ENCODE data around the gene FERD3L.

GRCh38 chr7:19175241-19175640 lies 30.0 kb upstream of the FERD3L start:
- TF ChIP-seq POLR2AphosphoS5 (IDR thresholded peaks at IDR 0.05), result no peak
- TF ChIP-seq CTCF (IDR thresholded peaks at IDR 0.05), result no peak
- TF ChIP-seq POLR2A (IDR thresholded peaks at IDR 0.05), result no peak
- no peak for TF ChIP-seq EP300 (IDR thresholded peaks at IDR 0.05)

Measured in upper lobe of left lung (tissue), 4 donors.